ENCODE data around the gene SPAST.
"Not testable (repeated sequence)": the region's sequence is repeated elsewhere in the genome, so short reads cannot be mapped to it uniquely, and the experiment has no call there.

Gene SPAST

GRCh38 chr2:32063310-32064020 lies at the start of gene SPAST:
TSS of gene SPAST (plus strand) at chr2:32063556. CDS start at chr2:32063832, 276 bp downstream.
- DNase-seq (ENCODE audit: low spot score) = peak; percentile 91

- DNase-seq (ENCODE audit: low spot score) = not testable (repeated sequence)
These were observed 44.4 kb upstream of the SPAST start for GRCh38 chr2:32018789-32019482.

- DNase-seq (ENCODE audit: low spot score) = not testable (repeated sequence)
These were observed 29.0 kb upstream of the SPAST start for GRCh38 chr2:32034198-32034887.

DNA sequence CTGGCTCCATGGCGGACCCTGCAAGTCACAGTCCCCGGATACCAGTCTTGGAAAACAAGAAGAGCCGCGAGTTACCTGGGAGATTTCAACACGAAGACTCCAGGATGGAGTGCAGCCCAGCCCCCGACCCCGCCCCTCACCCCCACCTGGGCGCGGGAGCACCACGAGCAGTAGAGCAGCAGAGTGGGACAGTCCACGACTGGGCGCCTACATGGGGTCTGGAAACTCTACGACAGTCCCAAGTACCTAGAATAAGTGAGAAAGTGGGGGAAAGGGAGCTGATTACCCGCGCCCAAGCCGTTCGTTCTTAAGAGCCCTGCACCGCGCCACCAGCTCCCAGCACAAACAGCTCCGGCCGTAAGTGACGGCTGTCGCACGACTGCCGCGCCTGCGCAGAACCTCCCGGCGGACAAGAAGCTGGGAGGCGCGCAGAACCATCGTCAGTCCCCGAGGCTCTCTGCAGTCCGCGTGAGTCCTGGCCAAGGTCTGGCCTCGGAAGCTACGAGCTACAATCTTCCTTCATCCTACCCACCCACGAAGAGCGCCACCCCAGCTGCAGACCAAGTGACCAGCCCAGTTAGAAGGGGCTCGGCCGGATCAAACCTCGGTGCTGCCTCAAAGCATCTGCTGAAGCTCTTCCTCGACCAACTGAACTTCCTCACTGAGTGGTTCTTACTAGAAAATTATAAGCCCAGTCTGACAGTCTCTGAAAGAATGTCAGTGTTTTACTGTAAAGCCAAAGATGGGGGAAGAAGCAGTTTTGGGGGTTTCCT lies 23.7 kb upstream of the SPAST start, which contains the start of gene DPY30:
Gene DPY30, minus strand, starts transcription at position 359 of the 773 bp plus-strand sequence. Its CDS starts 349 bp downstream, at position 10.
- peak; percentile 60 for DNase-seq (ENCODE audit: low spot score)

DNA sequence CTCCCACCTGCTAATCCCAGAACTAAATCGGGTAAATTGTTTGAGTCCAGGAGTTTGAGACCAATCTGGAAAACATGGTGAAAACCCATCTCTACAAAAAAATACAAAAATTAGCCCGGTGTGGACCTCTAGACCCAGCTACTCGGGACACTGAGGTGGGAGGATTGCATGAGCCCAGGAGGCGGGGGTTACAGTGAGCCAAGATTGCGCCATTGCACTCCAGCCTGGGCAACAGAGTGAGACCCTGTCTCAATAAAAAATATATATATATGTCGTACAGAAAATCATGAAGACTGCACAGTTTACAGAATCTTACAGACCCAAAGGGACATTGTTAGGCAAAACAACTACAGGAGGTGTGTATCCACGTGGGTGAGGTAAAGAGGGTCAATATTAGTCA lies 19.8 kb upstream of the SPAST start:
- DNase-seq (ENCODE audit: low spot score) = no peak

- DNase-seq (ENCODE audit: low spot score) = no peak
These were observed 11.4 kb upstream of the SPAST start for GRCh38 chr2:32051836-32052439.

GRCh38 chr2:32054583-32054982 lies 8.8 kb upstream of the SPAST start:
- DNase-seq (ENCODE audit: low spot score) = not testable (repeated sequence)

- DNase-seq (ENCODE audit: low spot score) = no peak
These were observed 5.2 kb upstream of the SPAST start for GRCh38 chr2:32058130-32058529.

- no peak for DNase-seq (ENCODE audit: low spot score)
These were observed 3.1 kb upstream of the SPAST start for GRCh38 chr2:32060266-32060665.

DNA sequence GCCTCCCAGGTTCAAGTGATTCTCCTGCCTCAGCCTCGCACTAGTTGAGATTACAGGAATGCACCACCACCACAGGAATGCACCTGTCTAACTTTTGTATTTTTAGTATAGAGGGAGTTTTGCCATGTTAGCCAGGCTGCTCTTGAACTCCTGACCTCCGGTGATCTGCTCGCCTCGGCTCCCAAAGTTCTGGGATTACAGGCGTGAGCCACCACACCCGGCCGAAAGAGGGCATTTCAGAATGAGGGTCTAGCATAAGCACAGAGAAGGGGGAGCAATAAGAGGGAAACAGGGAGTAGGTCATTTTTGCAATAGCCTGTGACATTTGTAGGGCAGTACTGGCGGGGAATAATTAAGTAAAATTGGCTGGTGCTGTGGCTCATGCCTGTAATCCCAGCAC lies 1.9 kb upstream of the SPAST start:
- DNase-seq (ENCODE audit: low spot score) = no peak

DNA sequence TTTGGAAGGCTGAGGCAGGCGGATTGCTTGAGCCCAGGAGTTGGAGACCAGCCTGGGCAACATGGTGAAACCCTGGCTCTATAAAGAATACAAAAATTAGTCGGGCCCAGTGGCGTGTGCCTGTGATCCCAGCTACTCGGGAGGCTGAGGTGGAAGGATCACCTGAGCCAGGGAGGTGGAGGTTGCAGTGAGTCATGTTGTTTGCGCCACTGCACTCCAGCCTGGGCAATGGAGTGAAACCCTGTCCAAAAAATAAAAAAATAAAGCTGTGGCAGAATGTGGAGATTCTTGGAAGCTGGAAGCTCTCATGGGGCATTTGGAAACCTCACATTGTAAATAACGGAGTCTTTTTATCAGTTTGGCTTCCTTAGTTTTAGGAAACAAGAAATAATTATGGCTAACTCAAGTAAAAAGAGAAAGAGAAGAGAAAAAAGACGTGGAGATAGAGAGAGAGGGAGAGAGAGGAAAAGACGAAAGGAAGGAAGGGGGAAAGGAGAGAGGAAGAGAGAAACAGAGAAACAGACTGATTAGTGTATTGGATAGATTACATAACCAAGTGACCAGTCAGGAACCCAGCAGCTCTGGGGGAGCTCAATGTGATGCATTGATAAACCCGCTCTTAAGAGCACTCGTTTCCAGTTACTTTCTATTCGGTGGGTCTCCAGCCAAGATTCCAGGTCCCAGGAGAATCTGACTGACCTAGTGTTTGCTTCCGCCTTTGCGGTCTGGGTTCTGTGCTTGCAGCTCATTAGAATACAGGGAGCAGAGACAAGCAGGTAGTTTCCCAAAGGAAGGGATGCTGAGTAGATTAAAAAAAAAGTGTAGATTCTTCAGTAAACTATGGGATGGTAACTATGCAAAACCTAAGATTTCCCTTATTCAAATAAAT lies 1.1 kb upstream of the SPAST start:
- peak; percentile 40 for DNase-seq (ENCODE audit: low spot score)

GRCh38 chr2:32064021-32064601 lies 755 bp downstream of the SPAST start:
- peak; percentile 31 for DNase-seq (ENCODE audit: low spot score)

GRCh38 chr2:32064713-32065112 lies 1.4 kb downstream of the SPAST start:
- no peak for DNase-seq (ENCODE audit: low spot score)

DNA sequence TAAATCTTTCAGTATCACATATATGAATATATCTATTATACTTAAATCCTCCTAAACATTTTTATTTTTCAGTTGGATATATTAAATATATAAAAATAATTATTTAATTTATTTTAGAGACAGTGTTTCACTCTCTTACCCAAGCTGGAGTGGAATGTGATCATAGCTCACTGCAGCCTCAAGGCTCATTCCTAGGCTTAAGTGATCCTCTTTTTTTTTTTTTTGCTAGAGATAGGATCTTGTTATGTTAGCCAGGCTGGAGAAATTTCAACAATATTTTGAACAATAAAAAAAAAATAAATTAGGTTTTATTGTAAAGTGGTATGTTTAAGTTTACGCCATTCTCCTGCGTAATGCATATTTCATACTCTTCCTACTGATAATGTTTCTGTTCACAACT lies 4.2 kb downstream of the SPAST start:
- DNase-seq (ENCODE audit: low spot score) = no peak

GRCh38 chr2:32074134-32074506 lies 10.8 kb downstream of the SPAST start:
- DNase-seq (ENCODE audit: low spot score) = no peak

DNA sequence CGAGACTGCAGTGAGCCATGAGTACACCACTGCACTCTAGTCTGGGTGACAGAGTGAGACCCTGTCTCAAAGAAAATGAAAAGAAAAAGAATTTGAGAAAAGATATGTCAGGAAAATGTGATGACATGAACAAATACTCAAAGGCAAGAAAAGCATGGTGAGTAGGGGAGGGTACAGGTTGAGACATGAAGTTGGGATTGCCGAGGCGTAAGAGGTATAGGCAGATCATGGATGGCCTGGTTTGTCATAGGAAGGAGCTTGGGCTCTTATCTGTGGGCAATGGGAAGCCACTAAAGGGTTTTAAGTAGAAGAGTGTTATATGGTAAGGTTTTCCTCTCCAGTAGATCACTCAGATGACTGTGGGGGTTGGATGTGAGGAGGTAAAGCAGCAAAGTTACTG lies 32.3 kb downstream of the SPAST start:
- no peak for DNase-seq (ENCODE audit: low spot score)

- DNase-seq (ENCODE audit: low spot score) = no peak
These were observed 44.8 kb downstream of the SPAST start for GRCh38 chr2:32108111-32108510.

DNA sequence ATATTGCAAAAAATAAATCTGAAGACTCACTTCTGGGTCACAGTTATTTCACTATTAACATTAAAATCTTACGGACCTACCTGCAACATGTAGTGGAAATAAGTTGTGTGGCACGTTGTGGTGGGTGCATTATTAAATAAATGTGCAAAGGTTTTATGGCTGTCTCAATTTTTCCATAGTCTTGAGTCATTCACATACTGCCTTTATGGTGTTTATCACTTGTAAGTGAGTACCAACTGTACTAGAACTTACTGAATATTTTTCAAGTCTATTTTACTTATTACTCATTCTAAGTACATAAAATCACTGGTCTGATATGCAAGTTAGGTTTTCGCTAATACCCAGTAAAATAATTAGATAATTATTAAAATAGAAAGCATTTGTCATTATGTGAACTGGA lies 54.7 kb downstream of the SPAST start:
- DNase-seq (ENCODE audit: low spot score) = no peak

- DNase-seq (ENCODE audit: low spot score) = no peak
These were observed 55.8 kb downstream of the SPAST start for GRCh38 chr2:32119161-32119560.

- DNase-seq (ENCODE audit: low spot score) = no peak
These were observed 61.3 kb downstream of the SPAST start for GRCh38 chr2:32124660-32125059.
